Activated B cell treated with CpG ODN at 0.5 μM for 24 hours (primary cell): ENCODE data around the gene CDS2. TPM values are rescaled to one million over a fixed set of nuclear protein-coding genes. Genes with fewer than 3 reads are reported as not detected.

Experiments used
- ATAC-seq: fragments of 200-7000 bp; cut with Tn5 transposase; one replicate; pipeline ENCODE4 v1.10.0; 2021; ENCODE audit warnings: low read depth, mild to moderate bottlenecking, moderate library complexity
- CTCF ChIA-PET: fragments of 350-600 bp; sonication (Branson Sonifier 250); formaldehyde crosslinking; loops from one replicate; lab custom pipeline; 2021; ENCODE audit warnings: antibody characterized with exemption; lab: Charles Lee
- POLR2A ChIA-PET: fragments of 350-600 bp; sonication (Branson Sonifier 250); formaldehyde crosslinking; loops from one replicate; lab custom pipeline; 2021; ENCODE audit warnings: antibody characterized with exemption; lab: Charles Lee
- DNase-seq: peaks from one replicate; pipeline ENCODE4 v3.0.0; 2022
- H3K27ac Mint-ChIP-seq: one replicate; pipeline ENCODE4 v1.8.0; 2020; ENCODE audit warnings: mixed read lengths
- H3K27me3 Mint-ChIP-seq: one replicate; pipeline ENCODE4 v1.8.0; 2021; ENCODE audit warnings: mixed read lengths
- H3K36me3 Mint-ChIP-seq: one replicate; pipeline ENCODE4 v1.8.0; 2021; ENCODE audit warnings: low read depth, mixed read lengths
- H3K4me1 Mint-ChIP-seq: one replicate; pipeline ENCODE4 v1.8.0; 2021; ENCODE audit warnings: mixed read lengths
- H3K4me3 Mint-ChIP-seq: one replicate; pipeline ENCODE4 v1.8.0; 2020; ENCODE audit warnings: mild to moderate bottlenecking, mixed read lengths
- H3K9me3 Mint-ChIP-seq: one replicate; pipeline ENCODE4 v1.8.0; 2020; ENCODE audit warnings: mixed read lengths
- CTCF ChIP-seq: fragments of 200-600 bp; IDR thresholded peaks from one replicate; pipeline ENCODE4 v1.8.0; 2022; ENCODE audit warnings: antibody characterized with exemption, mild to moderate bottlenecking
- intact Hi-C: fragments of 100-400 bp; cut with micrococcal nuclease; formaldehyde crosslinking; loops from one replicate; pipeline ENCODE4 v1.15.1; 2024
- total RNA-seq: library from RNA; stranded (reverse); gene quantifications from 2 replicates; pipeline ENCODE4 v1.2.3, GENCODE V29; 2022

The CDS2 gene
- total RNA-seq, 1 donor from 2014 or later, result 37.4 TPM

GRCh38 chr20:5141615-5142014, 14.8 kb downstream of the CDS2 start:
- DNase-seq (no peak), ATAC-seq (no peak)
- no peaks in the 10 kb centered on the region for H3K9me3 Mint-ChIP-seq
- H3K27me3 Mint-ChIP-seq, result no peaks in the 10 kb centered on the region
- no peak overlapping the region for H3K27ac Mint-ChIP-seq
- intact Hi-C loops, result no loop called here
- no peak for TF ChIP-seq CTCF
- ChIA-PET CTCF (no interaction called here), POLR2A (interaction anchor here (0.6 kb wide), 1 partner anchor 15 kb away, joined by 4 read pairs; the partner anchor contains the start of gene CDS2)
- peaks cover 20% of the 10 kb centered on the region for H3K36me3 Mint-ChIP-seq
- H3K4me3 Mint-ChIP-seq, result no peak overlapping the region
- H3K4me1 Mint-ChIP-seq, result peaks cover 59% of the 10 kb centered on the region

GRCh38 chr20:5143851-5144250, 17.0 kb downstream of the CDS2 start:
- H3K36me3 Mint-ChIP-seq, result peaks cover 20% of the 10 kb centered on the region
- DNase-seq (no peak), ATAC-seq (no peak)
- H3K9me3 Mint-ChIP-seq, result no peaks in the 10 kb centered on the region
- ChIA-PET CTCF (no interaction called here), POLR2A (interaction anchor here (0.7 kb wide), 1 partner anchor 22 kb away, joined by 4 read pairs; no protein-coding TSS in a partner anchor)
- H3K27me3 Mint-ChIP-seq, result no peaks in the 10 kb centered on the region
- H3K27ac Mint-ChIP-seq, result no peak overlapping the region
- intact Hi-C loops, result no loop called here
- TF ChIP-seq CTCF, result no peak
- H3K4me3 Mint-ChIP-seq, result no peak overlapping the region
- H3K4me1 Mint-ChIP-seq, result peaks cover 67% of the 10 kb centered on the region

- Mint-ChIP-seq H3K36me3 (peaks cover 16% of the 10 kb centered on the region), H3K4me1 (peaks cover 58% of the 10 kb centered on the region), H3K9me3 (no peaks in the 10 kb centered on the region), H3K27ac (no peak overlapping the region), H3K27me3 (no peaks in the 10 kb centered on the region), H3K4me3 (no peak overlapping the region)
- intact Hi-C loops, result no loop called here
- ATAC-seq, result no peak
- DNase-seq, result no peak
- CTCF ChIA-PET, result interaction anchor here (1.1 kb wide), 1 partner anchor 44 kb away, joined by 3 read pairs; no protein-coding TSS in a partner anchor
- POLR2A ChIA-PET, result interaction anchor here (0.6 kb wide), 2 partner anchors 12 to 430 kb away, joined by 5 to 9 read pairs; no protein-coding TSS in a partner anchor
- no peak for TF ChIP-seq CTCF
Observed at GRCh38 chr20:5145365-5146098, 18.7 kb downstream of the CDS2 start.

- no peak overlapping the region for H3K4me3 Mint-ChIP-seq
- POLR2A ChIA-PET, result no interaction called here
- no peak for ATAC-seq
Observed at GRCh38 chr20:5146099-5146668, 19.4 kb downstream of the CDS2 start.

More at GRCh38 chr20:5146099-5146668, 19.4 kb downstream of the CDS2 start:
- H3K4me1 Mint-ChIP-seq, result peaks cover 57% of the 10 kb centered on the region
- no peaks in the 10 kb centered on the region for H3K9me3 Mint-ChIP-seq
- H3K27me3 Mint-ChIP-seq, result no peaks in the 10 kb centered on the region
- DNase-seq, result no peak
- peaks cover 19% of the 10 kb centered on the region for H3K36me3 Mint-ChIP-seq
- intact Hi-C loops, result no loop called here
- no peak overlapping the region for H3K27ac Mint-ChIP-seq
- TF ChIP-seq CTCF, result no peak
- CTCF ChIA-PET, result interaction anchor here (1.1 kb wide), 1 partner anchor 45 kb away, joined by 3 read pairs; no protein-coding TSS in a partner anchor
